ENCODE results near the gene CLEC16A.

The CLEC16A gene

DNA sequence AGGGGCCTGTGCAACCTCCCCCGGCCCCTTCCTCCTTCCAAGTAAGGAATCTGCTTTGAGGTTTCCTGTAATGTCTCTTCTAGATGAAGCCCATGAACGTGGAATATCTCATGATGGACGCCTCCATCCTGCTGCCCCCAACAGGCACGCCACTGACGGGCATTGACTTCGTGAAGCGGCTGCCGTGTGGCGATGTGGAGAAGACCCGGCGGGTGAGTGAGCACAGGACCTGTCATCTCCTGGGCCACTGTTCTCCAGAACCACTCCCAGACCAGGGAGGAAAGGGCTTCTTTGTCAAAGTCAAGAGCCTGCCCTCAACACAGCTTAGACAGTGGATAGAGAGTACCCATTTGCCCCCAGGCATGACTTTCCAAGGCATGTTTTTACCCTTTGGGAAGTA is 107.1 kb downstream of the CLEC16A start:
- TF ChIP-seq, protein P1, sequence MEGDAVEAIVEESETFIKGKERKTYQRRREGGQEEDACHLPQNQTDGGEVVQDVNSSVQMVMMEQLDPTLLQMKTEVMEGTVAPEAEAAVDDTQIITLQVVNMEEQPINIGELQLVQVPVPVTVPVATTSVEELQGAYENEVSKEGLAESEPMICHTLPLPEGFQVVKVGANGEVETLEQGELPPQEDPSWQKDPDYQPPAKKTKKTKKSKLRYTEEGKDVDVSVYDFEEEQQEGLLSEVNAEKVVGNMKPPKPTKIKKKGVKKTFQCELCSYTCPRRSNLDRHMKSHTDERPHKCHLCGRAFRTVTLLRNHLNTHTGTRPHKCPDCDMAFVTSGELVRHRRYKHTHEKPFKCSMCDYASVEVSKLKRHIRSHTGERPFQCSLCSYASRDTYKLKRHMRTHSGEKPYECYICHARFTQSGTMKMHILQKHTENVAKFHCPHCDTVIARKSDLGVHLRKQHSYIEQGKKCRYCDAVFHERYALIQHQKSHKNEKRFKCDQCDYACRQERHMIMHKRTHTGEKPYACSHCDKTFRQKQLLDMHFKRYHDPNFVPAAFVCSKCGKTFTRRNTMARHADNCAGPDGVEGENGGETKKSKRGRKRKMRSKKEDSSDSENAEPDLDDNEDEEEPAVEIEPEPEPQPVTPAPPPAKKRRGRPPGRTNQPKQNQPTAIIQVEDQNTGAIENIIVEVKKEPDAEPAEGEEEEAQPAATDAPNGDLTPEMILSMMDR (IDR thresholded peaks at IDR 0.05; ENCODE audit: low read length, missing control alignments): no peak
- H3K4me3 ChIP-seq (replicated peaks; ENCODE audit: low read depth, low read length): no peak overlapping the region
- DNase-seq (ENCODE audit: low read depth): no peak

DNA sequence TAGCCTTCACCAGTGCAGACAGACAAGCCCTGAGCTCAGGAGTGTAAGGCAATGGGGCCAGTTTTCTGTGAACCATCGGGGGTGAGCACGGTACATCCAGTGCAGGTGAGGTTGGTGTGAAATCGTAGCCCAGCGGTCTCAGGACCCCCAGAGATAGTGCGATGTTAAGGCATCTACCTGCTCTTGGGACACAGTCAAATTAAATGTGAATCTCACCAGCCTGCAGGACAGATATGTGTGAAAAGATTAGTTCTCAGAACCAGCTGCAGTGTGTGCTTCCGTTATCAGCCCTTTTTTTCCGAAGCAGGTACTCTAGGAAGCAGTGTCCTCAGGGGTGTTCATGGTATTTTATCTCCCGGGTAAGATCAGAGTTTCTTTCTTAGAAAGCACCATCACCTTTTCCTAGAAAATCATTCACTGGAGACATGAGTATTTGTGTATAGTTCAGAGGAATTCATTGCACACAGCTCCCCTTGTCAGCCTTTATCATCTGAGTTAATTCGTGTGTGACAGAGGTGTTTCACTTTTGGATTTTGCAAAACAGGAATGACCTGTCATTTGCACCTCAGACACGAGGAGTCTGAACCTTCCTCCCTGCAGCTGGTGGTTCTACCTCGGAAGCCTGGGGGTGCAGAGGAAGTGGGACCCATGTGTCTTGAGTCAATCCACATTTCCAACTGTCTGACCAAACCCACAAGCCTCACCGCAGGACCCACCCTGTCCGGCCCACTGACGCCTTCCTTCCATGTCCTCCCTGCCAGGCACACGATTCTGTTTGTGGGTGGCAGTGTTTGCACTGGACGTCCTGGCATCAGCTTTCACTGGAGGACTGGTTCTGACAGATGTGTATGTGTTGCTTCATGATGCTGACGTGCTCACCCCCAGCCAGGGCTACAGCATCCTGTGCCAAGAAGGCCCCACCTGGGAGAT is 107.8 kb downstream of the CLEC16A start:
- TF ChIP-seq, protein P1 (IDR thresholded peaks at IDR 0.05; ENCODE audit: low read length, missing control alignments): no peak
- no peak for DNase-seq (ENCODE audit: low read depth)
- H3K4me3 ChIP-seq (replicated peaks; ENCODE audit: low read depth, low read length): no peak overlapping the region

DNA sequence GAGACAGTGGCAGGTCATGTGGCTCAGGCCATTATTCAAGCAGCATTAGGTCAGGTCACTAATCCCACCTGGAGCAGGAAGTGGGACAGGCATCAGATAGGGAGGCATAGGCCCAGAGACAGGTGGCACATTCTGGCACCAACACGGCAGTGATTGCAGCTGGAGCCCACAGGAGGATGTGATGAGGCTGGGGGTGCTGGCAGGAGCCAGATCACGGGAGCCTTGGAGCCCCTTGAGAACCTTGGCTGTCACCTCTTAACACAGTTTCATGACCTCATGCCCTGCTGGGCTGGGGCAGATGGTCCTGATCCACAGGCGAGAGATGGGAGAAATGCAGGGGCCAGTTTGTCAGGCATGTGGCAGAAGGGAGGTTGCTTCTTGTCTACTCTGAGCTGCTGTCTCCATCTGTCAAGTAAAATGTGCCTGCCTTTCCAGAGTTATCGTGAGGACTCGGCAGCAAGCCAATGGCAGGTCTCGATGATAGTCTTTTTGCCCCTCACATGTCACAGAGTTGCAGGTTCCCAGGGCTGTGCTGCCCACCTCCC is 109.6 kb downstream of the CLEC16A start:
- H3K4me3 ChIP-seq (replicated peaks; ENCODE audit: low read depth, low read length): no peak overlapping the region
- TF ChIP-seq, protein P1 (IDR thresholded peaks at IDR 0.05; ENCODE audit: low read length, missing control alignments): no peak
- no peak for DNase-seq (ENCODE audit: low read depth)

DNA sequence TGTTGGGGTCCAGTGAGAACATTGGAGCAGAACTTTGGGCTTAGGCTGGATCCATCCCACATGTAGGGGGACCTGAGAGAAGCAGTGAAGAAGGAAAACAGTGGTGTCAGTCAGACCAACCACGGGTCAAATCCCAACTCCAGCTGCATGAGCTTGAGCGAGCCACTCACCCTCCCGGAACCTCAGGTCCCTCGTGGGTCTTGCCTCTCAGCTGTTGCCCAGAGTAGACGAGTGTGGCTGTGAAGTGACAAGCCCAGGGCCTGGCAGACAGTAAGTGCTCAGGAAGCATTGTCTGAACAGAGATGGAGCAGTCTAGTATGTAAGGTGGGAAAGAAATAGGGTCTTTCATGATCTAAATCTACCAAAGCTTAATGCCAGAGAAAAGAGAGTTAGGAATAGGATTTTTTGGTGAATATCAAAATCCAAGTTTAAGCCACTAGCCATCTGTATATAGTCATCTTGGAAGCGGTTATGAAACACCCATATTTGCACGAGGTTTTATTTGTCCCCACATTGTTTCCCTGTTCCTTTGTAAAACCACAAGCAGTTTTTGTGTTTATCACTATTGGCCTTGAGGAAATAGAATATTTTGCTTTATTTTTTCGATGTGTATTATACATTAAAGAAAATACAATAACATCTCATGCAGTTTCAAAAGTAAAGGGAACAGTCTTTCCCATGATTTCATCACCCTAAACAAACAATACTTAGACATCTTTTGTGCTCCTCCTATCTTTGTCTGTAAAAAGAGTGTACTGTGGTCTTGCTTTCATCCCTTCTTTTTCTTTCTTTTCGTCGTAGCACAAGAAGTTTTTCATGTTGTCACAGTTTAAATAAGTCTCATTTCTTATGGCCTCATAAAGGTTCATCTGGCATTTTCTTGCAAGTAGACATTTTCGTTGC is 112.0 kb downstream of the CLEC16A start:
- TF ChIP-seq, protein P1 (IDR thresholded peaks at IDR 0.05; ENCODE audit: low read length, missing control alignments): no peak
- H3K4me3 ChIP-seq (replicated peaks; ENCODE audit: low read depth, low read length): no peak overlapping the region
- peak; percentile 43 for DNase-seq (ENCODE audit: low read depth)

DNA sequence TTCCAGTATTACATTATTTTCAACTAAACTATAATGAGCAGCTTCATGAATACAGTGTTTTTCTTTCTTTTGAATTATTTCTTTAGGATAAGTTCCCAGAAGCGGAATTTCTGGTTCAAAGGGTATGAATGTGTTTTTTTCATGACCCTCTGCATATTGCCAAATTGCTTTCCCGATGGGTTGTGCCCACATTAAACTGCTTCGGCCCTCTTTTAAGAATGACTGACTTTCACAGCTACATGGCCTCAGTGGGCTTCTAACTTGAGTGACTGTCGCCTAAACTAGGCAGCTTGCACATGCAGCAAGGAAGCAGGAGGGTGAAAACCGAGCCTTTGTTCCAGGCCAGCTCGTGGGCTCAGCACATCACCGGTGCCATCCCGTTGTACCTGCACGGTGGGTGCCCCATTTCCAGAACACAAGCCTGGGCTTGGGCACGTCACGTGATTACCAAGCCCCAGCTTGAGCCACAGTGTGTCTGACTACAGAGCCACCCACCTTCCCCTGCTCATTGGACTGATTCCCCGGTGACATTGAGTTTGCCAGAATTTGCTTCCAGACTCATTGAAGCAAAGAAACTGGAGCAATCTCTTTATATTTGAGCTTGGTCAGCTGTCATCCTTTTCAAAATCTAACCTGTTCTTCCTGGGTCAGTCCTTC is 112.8 kb downstream of the CLEC16A start:
- no peak for DNase-seq (ENCODE audit: low read depth)
- TF ChIP-seq, protein P1 (IDR thresholded peaks at IDR 0.05; ENCODE audit: low read length, missing control alignments): no peak
- no peak overlapping the region for H3K4me3 ChIP-seq (replicated peaks; ENCODE audit: low read depth, low read length)

DNA sequence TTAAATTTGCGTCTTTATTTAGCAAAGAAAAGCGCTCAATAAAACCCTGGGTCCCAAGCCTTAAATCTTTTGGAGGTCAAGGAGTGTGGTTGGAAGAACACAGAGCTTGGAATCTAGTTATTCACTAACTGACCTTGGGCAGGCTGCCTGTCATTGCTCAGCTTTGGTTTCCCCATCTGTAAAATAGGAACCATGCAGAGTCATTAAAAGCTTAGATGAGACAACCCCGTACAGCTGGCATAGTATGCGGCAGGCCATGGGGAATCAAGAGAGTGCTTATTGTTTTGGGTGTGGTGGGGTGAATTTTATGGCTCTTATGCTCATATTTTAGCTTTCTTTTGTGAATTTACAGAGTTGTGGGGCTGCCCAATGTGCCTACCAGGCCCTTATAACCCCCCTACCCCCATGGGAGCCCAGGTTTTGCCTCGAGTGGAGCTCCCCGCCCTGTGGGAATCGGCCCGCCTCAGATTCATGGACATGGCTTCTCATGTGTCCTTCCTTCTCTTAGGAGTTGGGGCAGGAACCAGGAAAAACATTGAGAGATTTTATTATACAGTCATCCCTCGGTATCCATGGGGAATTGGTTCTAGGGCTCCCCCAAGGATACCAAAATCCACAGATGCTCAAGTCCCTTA is 113.5 kb downstream of the CLEC16A start:
- DNase-seq (ENCODE audit: low read depth): no peak
- TF ChIP-seq, protein P1 (IDR thresholded peaks at IDR 0.05; ENCODE audit: low read length, missing control alignments): no peak
- no peak overlapping the region for H3K4me3 ChIP-seq (replicated peaks; ENCODE audit: low read depth, low read length)

All from fibroblast of pulmonary artery (primary cell).